WTC11 (cell line): ENCODE measurements around the gene FANCC. TPM values are rescaled to one million over a fixed set of nuclear protein-coding genes. Genes with fewer than 3 reads are reported as not detected.

ENCODE experiments used
- ATAC-seq: fragments of 200-7000 bp; cut with Tn5 transposase; 2 replicates; pipeline ENCODE4 v1.10.0; 2021; ENCODE audit warnings: mild to moderate bottlenecking, moderate library complexity
- CTCF ChIA-PET: fragments of 300-600 bp; sonication (Branson Sonifier 250); formaldehyde crosslinking; loops from one replicate; lab custom pipeline; 2021; ENCODE audit warnings: antibody characterized with exemption; lab: Charles Lee
- POLR2A ChIA-PET: fragments of 350-600 bp; sonication (Branson Sonifier 250); formaldehyde crosslinking; loops from one replicate; lab custom pipeline; 2021; ENCODE audit warnings: antibody characterized with exemption; lab: Charles Lee
- DNase-seq: peaks from one replicate; pipeline ENCODE4 v3.0.0; 2021; ENCODE audit warnings: low spot score
- H3K27ac Mint-ChIP-seq: 2 replicates; pipeline ENCODE4 v1.8.0; 2021; ENCODE audit warnings: mixed read lengths
- H3K27me3 Mint-ChIP-seq: 2 replicates; pipeline ENCODE4 v1.8.0; 2021; ENCODE audit warnings: low read depth, mild to moderate bottlenecking, moderate library complexity, mixed read lengths
- H3K36me3 Mint-ChIP-seq: 2 replicates; pipeline ENCODE4 v1.8.0; 2021; ENCODE audit warnings: mixed read lengths
- H3K4me1 Mint-ChIP-seq: 2 replicates; pipeline ENCODE4 v1.8.0; 2022; ENCODE audit warnings: mixed read lengths
- H3K4me3 Mint-ChIP-seq: 2 replicates; pipeline ENCODE4 v1.8.0; 2021; ENCODE audit warnings: mild to moderate bottlenecking, moderate library complexity, mixed read lengths
- H3K9me3 Mint-ChIP-seq: 2 replicates; pipeline ENCODE4 v1.8.0; 2021; ENCODE audit warnings: mixed read lengths
- CBFB ChIP-seq: sonication (generic); formaldehyde crosslinking; IDR thresholded peaks from 2 replicates; pipeline ENCODE4 v1.8.1; 2022; ENCODE audit warnings: mild to moderate bottlenecking, low read depth, missing genetic modification reagents
- CREB1 ChIP-seq: sonication (generic); formaldehyde crosslinking; IDR thresholded peaks from 2 replicates; pipeline ENCODE4 v1.8.0; 2023; ENCODE audit warnings: mild to moderate bottlenecking, missing genetic modification reagents
- CREM ChIP-seq: sonication (generic); formaldehyde crosslinking; IDR thresholded peaks from 2 replicates; pipeline ENCODE4 v1.8.1; 2022; ENCODE audit warnings: mild to moderate bottlenecking, missing genetic modification reagents, moderate library complexity
- ESRRA ChIP-seq: sonication (generic); formaldehyde crosslinking; IDR thresholded peaks from 2 replicates; pipeline ENCODE4 v1.8.1; 2022; ENCODE audit warnings: mild to moderate bottlenecking, missing genetic modification reagents, borderline replicate concordance
- FOXK1 ChIP-seq: sonication (generic); formaldehyde crosslinking; IDR thresholded peaks from 2 replicates; pipeline ENCODE4 v1.8.0; 2022; ENCODE audit warnings: mild to moderate bottlenecking, moderate library complexity, missing genetic modification reagents
- PRRX2 ChIP-seq: fragments of 250-450 bp; sonication (Bioruptor Pico); IDR thresholded peaks from 2 replicates; pipeline ENCODE4 v1.8.0; 2021; ENCODE audit warnings: mild to moderate bottlenecking
- SMAD3 ChIP-seq: sonication (generic); formaldehyde crosslinking; IDR thresholded peaks from 2 replicates; pipeline ENCODE4 v1.8.0; 2022; ENCODE audit warnings: missing genetic modification reagents, mild to moderate bottlenecking, borderline replicate concordance
- SP1 ChIP-seq: sonication (generic); formaldehyde crosslinking; conservative IDR thresholded peaks from 2 replicates; pipeline ENCODE4 v1.8.1; 2022; ENCODE audit warnings: missing genetic modification reagents
- ZNF317 ChIP-seq: sonication (generic); formaldehyde crosslinking; IDR thresholded peaks from 2 replicates; pipeline ENCODE4 v1.8.1; 2023; ENCODE audit warnings: low read depth, mild to moderate bottlenecking, moderate library complexity, missing genetic modification reagents, borderline replicate concordance
- ZNF416 ChIP-seq: fragments of 250-450 bp; sonication (Bioruptor Pico); IDR thresholded peaks from 2 replicates; pipeline ENCODE4 v1.9.0; 2021; ENCODE audit warnings: mild to moderate bottlenecking, inconsistent platforms
- total RNA-seq: library from RNA; stranded (reverse); gene quantifications from 3 replicates; pipeline ENCODE4 v1.2.3, GENCODE V29; 2021
- TF ChIP-seq, protein P1 (sequence below): fragments of 250-450 bp; sonication (Bioruptor Pico); IDR thresholded peaks from 2 replicates; pipeline ENCODE4 v1.8.0; 2021; ENCODE audit warnings: mild to moderate bottlenecking
- TF ChIP-seq, protein P2 (sequence below): fragments of 250-450 bp; sonication (Bioruptor Pico); IDR thresholded peaks from 2 replicates; pipeline ENCODE4 v1.9.0; 2021; ENCODE audit warnings: mild to moderate bottlenecking
- TF ChIP-seq, protein P3 (sequence below): sonication (generic); formaldehyde crosslinking; IDR thresholded peaks from 2 replicates; pipeline ENCODE4 v1.8.1; 2023; ENCODE audit warnings: mild to moderate bottlenecking, missing genetic modification reagents
- TF ChIP-seq, protein P4 (sequence below): sonication (generic); formaldehyde crosslinking; IDR thresholded peaks from 2 replicates; pipeline ENCODE4 v1.8.0; 2022; ENCODE audit warnings: mild to moderate bottlenecking, missing genetic modification reagents
- TF ChIP-seq, protein P5 (sequence below): sonication (generic); formaldehyde crosslinking; IDR thresholded peaks from 2 replicates; pipeline ENCODE4 v1.8.0; 2022; ENCODE audit warnings: mild to moderate bottlenecking, missing genetic modification reagents
- TF ChIP-seq, protein P6 (sequence below): fragments of 200-600 bp; IDR thresholded peaks from 2 replicates; pipeline ENCODE4 v1.8.0; 2022; ENCODE audit warnings: antibody characterized with exemption
- TF ChIP-seq, protein P7 (sequence below): sonication (generic); formaldehyde crosslinking; IDR thresholded peaks from 2 replicates; pipeline ENCODE4 v1.8.1; 2023; ENCODE audit warnings: mild to moderate bottlenecking, moderate library complexity, missing genetic modification reagents

The FANCC gene
- total RNA-seq, 1 experiment from 2014 or later, result 10.9 TPM

DNA sequence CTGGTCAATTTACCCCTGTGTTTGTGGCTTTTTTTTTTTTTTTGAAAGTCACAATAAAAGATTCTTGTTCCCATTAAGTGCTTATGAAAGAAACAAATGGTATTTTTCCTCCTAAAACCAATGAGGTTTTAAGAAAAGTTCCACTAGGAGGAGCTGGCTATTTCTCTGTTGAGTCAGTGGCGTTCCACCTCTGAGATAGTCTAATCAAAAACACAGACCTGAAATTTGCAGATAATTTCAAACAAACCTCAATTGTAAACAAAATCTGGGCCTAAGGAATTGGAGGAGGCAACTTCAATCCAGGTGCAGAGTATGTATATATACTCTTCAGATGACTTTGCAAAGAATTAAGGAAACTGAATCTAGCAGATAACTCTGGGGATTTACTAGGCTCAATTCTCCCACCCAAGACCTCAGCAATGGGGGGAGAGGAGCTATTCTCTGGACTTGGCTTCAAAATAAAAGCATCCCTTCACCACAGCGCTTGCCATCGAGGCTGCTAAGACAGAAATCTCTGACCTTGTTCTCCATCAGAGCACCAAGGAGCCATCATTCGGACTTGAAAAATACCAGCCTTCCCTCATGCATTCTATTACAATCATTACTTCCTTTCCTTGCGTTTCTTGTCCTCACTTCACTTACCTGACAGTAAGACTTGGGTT is 52.4 kb downstream of the FANCC start (continued):
- TF ChIP-seq, protein P1, sequence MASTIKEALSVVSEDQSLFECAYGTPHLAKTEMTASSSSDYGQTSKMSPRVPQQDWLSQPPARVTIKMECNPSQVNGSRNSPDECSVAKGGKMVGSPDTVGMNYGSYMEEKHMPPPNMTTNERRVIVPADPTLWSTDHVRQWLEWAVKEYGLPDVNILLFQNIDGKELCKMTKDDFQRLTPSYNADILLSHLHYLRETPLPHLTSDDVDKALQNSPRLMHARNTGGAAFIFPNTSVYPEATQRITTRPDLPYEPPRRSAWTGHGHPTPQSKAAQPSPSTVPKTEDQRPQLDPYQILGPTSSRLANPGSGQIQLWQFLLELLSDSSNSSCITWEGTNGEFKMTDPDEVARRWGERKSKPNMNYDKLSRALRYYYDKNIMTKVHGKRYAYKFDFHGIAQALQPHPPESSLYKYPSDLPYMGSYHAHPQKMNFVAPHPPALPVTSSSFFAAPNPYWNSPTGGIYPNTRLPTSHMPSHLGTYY, result no peak
- TF ChIP-seq, protein P2, sequence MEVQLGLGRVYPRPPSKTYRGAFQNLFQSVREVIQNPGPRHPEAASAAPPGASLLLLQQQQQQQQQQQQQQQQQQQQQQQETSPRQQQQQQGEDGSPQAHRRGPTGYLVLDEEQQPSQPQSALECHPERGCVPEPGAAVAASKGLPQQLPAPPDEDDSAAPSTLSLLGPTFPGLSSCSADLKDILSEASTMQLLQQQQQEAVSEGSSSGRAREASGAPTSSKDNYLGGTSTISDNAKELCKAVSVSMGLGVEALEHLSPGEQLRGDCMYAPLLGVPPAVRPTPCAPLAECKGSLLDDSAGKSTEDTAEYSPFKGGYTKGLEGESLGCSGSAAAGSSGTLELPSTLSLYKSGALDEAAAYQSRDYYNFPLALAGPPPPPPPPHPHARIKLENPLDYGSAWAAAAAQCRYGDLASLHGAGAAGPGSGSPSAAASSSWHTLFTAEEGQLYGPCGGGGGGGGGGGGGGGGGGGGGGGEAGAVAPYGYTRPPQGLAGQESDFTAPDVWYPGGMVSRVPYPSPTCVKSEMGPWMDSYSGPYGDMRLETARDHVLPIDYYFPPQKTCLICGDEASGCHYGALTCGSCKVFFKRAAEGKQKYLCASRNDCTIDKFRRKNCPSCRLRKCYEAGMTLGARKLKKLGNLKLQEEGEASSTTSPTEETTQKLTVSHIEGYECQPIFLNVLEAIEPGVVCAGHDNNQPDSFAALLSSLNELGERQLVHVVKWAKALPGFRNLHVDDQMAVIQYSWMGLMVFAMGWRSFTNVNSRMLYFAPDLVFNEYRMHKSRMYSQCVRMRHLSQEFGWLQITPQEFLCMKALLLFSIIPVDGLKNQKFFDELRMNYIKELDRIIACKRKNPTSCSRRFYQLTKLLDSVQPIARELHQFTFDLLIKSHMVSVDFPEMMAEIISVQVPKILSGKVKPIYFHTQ (CRISPR knock-in tag), result no peak
- TF ChIP-seq, protein P3, sequence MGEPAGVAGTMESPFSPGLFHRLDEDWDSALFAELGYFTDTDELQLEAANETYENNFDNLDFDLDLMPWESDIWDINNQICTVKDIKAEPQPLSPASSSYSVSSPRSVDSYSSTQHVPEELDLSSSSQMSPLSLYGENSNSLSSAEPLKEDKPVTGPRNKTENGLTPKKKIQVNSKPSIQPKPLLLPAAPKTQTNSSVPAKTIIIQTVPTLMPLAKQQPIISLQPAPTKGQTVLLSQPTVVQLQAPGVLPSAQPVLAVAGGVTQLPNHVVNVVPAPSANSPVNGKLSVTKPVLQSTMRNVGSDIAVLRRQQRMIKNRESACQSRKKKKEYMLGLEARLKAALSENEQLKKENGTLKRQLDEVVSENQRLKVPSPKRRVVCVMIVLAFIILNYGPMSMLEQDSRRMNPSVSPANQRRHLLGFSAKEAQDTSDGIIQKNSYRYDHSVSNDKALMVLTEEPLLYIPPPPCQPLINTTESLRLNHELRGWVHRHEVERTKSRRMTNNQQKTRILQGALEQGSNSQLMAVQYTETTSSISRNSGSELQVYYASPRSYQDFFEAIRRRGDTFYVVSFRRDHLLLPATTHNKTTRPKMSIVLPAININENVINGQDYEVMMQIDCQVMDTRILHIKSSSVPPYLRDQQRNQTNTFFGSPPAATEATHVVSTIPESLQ (CRISPR knock-in tag), result no peak
- TF ChIP-seq PRRX2 (no peak), FOXK1 (CRISPR knock-in tag) (no peak), CREB1 (CRISPR knock-in tag) (no peak), ZNF416 (CRISPR knock-in tag) (no peak)
- TF ChIP-seq, protein P4, sequence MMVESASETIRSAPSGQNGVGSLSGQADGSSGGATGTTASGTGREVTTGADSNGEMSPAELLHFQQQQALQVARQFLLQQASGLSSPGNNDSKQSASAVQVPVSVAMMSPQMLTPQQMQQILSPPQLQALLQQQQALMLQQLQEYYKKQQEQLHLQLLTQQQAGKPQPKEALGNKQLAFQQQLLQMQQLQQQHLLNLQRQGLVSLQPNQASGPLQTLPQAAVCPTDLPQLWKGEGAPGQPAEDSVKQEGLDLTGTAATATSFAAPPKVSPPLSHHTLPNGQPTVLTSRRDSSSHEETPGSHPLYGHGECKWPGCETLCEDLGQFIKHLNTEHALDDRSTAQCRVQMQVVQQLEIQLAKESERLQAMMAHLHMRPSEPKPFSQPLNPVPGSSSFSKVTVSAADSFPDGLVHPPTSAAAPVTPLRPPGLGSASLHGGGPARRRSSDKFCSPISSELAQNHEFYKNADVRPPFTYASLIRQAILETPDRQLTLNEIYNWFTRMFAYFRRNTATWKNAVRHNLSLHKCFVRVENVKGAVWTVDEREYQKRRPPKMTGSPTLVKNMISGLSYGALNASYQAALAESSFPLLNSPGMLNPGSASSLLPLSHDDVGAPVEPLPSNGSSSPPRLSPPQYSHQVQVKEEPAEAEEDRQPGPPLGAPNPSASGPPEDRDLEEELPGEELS (CRISPR knock-in tag), result no peak
- TF ChIP-seq, protein P5, sequence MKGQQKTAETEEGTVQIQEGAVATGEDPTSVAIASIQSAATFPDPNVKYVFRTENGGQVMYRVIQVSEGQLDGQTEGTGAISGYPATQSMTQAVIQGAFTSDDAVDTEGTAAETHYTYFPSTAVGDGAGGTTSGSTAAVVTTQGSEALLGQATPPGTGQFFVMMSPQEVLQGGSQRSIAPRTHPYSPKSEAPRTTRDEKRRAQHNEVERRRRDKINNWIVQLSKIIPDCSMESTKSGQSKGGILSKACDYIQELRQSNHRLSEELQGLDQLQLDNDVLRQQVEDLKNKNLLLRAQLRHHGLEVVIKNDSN (CRISPR knock-in tag), result no peak

DNA sequence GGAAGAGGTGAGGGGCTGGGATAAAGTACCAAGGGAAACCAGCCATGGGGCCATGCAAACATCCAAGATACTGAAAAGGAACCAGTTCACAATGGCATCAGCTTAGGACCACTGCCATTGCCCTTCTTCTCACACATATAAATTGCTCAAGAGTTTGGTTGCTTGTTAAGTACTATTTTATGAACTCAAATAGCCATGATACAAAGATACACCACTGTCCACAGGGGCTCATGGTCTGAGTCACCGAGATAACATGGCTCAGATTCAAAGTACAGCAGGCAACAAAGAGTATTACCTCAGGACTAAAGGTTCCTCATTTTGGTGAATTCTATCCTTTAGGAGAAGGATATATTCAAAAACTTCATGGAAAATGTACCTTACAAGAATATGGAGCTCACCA is 55.6 kb downstream of the FANCC start:
- Mint-ChIP-seq H3K4me1 (peaks cover 12% of the 10 kb centered on the region), H3K27ac (no peak overlapping the region), H3K4me3 (no peak overlapping the region), H3K27me3 (no peaks in the 10 kb centered on the region; the same call in 1 of the 2 replicates), H3K36me3 (no peaks in the 10 kb centered on the region), H3K9me3 (no peaks in the 10 kb centered on the region)
- TF ChIP-seq ESRRA (CRISPR knock-in tag), result no peak
- no peak for ATAC-seq
- CTCF ChIA-PET, result no interaction called here
- DNase-seq, result no peak
- POLR2A ChIA-PET, result no interaction called here

DNA sequence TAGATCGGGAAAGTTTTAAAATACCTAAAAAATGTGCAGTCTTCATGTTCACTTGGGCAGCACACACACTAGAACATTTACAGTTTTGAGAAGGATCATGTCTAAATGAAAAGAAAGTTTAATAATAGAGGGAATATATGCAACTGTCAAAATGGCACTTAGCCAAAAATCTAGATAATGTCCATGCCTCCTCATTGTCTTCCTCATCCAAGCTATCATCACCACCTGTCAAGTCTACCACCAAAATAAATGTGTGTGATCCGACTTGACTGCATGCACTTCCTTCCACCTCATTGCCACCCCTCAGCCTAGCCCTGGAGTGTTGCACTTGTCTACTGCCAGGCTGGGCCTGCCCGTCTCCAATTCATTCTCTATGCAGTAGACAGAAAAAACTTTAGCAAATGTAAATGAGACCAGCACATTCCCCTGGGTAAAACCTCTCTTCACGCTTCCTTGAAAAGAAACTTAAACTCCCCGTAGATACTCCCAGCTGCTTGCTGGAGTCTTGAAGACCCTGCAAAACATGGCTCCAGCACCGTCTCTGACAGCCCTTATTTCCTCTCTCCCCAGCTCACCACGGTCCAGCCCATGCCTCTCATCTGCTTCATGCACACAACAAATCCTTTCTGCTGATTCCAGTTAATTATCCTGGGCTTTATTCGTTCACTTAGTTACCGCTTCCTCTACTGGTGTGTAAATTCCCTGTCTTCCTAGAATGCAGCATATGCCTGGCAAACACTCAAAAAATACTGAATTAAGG is 66.9 kb downstream of the FANCC start:
- ChIA-PET POLR2A (no interaction called here), CTCF (interaction anchor here (1.3 to 2.8 kb wide), 2 partner anchors 83 to 86 kb away, joined by 3 to 6 read pairs; no protein-coding TSS in a partner anchor)
- no peaks in the 10 kb centered on the region for H3K27me3 Mint-ChIP-seq
- H3K4me1 Mint-ChIP-seq, result peaks cover 11% of the 10 kb centered on the region
- DNase-seq (no peak), ATAC-seq (no peak)
- H3K9me3 Mint-ChIP-seq, result peaks cover 6% of the 10 kb centered on the region
- peak overlapping the region; percentile 42; the same call in 1 of the 2 replicates for H3K27ac Mint-ChIP-seq
- H3K4me3 Mint-ChIP-seq, result no peak overlapping the region
- peaks cover 13% of the 10 kb centered on the region for H3K36me3 Mint-ChIP-seq
- TF ChIP-seq, protein P6, sequence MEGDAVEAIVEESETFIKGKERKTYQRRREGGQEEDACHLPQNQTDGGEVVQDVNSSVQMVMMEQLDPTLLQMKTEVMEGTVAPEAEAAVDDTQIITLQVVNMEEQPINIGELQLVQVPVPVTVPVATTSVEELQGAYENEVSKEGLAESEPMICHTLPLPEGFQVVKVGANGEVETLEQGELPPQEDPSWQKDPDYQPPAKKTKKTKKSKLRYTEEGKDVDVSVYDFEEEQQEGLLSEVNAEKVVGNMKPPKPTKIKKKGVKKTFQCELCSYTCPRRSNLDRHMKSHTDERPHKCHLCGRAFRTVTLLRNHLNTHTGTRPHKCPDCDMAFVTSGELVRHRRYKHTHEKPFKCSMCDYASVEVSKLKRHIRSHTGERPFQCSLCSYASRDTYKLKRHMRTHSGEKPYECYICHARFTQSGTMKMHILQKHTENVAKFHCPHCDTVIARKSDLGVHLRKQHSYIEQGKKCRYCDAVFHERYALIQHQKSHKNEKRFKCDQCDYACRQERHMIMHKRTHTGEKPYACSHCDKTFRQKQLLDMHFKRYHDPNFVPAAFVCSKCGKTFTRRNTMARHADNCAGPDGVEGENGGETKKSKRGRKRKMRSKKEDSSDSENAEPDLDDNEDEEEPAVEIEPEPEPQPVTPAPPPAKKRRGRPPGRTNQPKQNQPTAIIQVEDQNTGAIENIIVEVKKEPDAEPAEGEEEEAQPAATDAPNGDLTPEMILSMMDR, result no peak
- TF ChIP-seq, protein P5 (CRISPR knock-in tag), result no peak
- TF ChIP-seq CBFB (CRISPR knock-in tag) (no peak), SMAD3 (no peak), PRRX2 (no peak), ZNF317 (CRISPR knock-in tag) (no peak), CREM (CRISPR knock-in tag) (no peak), SP1 (CRISPR knock-in tag) (no peak)
- TF ChIP-seq, protein P7, sequence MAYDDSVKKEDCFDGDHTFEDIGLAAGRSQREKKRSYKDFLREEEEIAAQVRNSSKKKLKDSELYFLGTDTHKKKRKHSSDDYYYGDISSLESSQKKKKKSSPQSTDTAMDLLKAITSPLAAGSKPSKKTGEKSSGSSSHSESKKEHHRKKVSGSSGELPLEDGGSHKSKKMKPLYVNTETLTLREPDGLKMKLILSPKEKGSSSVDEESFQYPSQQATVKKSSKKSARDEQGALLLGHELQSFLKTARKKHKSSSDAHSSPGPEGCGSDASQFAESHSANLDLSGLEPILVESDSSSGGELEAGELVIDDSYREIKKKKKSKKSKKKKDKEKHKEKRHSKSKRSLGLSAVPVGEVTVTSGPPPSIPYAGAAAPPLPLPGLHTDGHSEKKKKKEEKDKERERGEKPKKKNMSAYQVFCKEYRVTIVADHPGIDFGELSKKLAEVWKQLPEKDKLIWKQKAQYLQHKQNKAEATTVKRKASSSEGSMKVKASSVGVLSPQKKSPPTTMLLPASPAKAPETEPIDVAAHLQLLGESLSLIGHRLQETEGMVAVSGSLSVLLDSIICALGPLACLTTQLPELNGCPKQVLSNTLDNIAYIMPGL (CRISPR knock-in tag), result no peak
